HEK293T (cell line): Measurements from ENCODE around the gene LARP6.

Experiments
- BHLHE40 ChIP-seq: fragments of 450-650 bp; IDR thresholded peaks from 2 replicates; pipeline ENCODE4 v1.6.1; 2016; ENCODE audit warnings: mild to moderate bottlenecking, moderate library complexity, borderline replicate concordance
- FOXM1 ChIP-seq: fragments of 450-650 bp; IDR thresholded peaks from 2 replicates; pipeline ENCODE4 v1.6.1; 2017; ENCODE audit warnings: mild to moderate bottlenecking, borderline replicate concordance
- SP1 ChIP-seq: fragments of 450-650 bp; IDR thresholded peaks from 2 replicates; pipeline ENCODE4 v1.6.1; 2017

DNA sequence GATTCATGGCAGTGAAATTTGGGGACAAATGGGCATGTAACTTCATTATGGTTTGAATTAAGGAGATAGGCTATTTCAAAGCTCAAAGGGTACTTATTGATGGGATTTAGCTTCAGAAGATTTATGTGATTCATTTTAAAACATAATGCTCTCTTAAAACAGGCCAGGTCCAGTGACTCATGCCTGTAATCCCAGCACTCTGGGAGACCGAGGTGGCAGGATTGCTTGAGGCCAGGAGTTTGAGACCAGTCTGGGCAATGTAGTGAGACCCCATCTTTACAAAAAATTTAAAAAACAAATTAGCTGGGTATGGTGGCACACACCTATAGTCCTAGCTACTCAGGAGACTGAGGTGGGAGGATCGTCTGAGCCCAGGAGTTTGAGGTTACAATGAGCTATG lies 26.8 kb upstream of the LARP6 start:
- TF ChIP-seq FOXM1 (no peak), SP1 (no peak), BHLHE40 (no peak)
